Retinal pigment epithelial cell (primary cell): ENCODE results near the gene SS18L1.

Experiments used
- DNase-seq: peaks from one replicate; pipeline ENCODE4 v3.0.0-alpha.2; 2010; ENCODE audit warnings: low read depth
- H3K4me3 ChIP-seq: 2 replicates; pipeline ENCODE4 v1.5.1; 2011; ENCODE audit warnings: mild to moderate bottlenecking, low read length, control low read depth, moderate library complexity
- TF ChIP-seq, protein P1 (sequence below): conservative IDR thresholded peaks from 2 replicates; pipeline ENCODE4 v1.5.1; 2011; ENCODE audit warnings: low read depth, low read length, control low read depth, inconsistent platforms

The SS18L1 gene

DNA sequence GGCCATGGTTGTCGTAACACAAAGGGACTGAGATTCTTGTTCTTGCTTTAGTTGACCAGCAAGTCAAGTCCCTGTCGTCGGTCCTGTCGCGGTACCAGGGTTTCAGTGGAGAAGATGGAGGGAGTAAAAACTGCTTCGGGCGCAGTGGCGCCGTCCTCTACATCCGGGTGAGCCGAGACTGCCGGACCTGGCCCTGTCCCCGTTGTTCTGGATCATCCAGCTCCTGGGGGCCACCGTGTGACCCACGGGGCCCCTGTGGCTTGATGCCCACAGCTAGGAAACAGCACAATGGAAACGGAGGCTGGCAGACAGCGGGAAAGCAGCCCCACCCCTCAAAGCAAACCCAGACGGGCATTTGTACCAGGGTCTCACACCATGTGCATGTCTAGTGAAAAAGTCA is 54.2 kb downstream of the SS18L1 start:
- no peak for DNase-seq
- TF ChIP-seq, protein P1, sequence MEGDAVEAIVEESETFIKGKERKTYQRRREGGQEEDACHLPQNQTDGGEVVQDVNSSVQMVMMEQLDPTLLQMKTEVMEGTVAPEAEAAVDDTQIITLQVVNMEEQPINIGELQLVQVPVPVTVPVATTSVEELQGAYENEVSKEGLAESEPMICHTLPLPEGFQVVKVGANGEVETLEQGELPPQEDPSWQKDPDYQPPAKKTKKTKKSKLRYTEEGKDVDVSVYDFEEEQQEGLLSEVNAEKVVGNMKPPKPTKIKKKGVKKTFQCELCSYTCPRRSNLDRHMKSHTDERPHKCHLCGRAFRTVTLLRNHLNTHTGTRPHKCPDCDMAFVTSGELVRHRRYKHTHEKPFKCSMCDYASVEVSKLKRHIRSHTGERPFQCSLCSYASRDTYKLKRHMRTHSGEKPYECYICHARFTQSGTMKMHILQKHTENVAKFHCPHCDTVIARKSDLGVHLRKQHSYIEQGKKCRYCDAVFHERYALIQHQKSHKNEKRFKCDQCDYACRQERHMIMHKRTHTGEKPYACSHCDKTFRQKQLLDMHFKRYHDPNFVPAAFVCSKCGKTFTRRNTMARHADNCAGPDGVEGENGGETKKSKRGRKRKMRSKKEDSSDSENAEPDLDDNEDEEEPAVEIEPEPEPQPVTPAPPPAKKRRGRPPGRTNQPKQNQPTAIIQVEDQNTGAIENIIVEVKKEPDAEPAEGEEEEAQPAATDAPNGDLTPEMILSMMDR = no peak
- no peak overlapping the region for H3K4me3 ChIP-seq

DNA sequence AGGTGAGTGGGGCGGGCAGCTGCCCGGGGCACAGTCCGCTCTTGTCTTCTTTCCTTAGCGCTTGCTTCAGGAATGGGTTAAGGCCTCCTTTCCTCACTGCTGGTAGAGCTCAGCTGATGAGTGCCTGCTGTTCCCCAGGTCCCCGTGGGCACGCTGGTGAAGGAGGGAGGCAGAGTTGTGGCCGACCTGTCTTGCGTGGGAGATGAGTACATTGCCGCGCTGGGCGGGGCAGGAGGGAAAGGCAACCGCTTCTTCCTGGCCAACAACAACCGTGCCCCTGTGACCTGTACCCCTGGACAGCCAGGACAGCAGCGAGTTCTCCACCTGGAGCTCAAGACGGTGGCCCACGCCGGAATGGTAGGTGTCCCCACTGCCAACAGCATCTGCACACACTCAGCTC is 54.9 kb downstream of the SS18L1 start:
- H3K4me3 ChIP-seq = no peak overlapping the region
- TF ChIP-seq, protein P1 = no peak
- no peak for DNase-seq

DNA sequence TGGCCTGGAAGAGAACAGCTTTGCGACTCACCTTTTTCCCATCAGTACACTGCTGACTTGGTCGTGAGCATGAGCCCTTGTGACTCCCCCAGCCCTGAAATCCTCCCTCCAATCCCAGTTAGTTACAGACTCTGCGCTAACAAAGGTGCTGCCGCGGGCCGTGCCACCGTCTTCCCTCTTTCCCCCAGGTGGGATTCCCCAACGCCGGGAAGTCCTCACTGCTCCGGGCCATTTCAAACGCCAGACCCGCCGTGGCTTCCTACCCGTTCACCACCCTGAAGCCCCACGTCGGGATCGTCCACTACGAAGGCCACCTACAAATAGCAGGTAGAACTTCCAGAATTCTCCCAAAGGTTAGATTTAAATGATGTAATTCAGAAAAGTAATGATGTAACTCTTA is 55.4 kb downstream of the SS18L1 start:
- no peak overlapping the region for H3K4me3 ChIP-seq
- TF ChIP-seq, protein P1 = no peak
- no peak for DNase-seq

DNA sequence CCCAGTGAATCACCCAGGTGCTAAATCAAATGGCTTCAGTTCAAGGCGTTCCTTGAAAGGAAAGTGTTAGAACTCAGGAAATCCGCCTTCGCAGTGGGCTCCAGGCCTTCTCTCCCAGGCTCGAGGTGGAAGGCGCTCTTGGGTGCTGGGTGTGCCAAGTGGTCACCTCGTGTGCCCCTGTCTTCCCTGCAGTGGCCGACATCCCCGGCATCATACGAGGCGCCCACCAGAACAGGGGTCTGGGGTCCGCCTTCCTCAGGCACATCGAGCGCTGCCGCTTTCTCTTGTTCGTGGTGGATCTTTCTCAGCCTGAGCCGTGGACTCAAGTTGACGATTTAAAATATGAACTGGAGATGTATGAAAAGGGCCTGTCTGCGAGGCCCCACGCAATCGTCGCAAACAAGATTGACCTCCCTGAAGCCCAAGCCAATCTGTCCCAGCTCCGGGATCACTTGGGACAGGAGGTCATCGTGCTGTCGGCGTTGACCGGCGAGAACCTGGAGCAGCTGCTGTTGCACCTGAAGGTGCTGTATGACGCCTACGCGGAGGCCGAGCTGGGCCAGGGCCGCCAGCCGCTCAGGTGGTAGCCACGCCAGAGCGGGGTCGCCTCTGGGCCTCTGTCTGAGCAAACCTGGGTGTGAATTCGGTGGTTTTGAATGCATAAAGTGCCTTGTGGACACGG is 57.1 kb downstream of the SS18L1 start:
- DNase-seq = no peak
- no peak overlapping the region for H3K4me3 ChIP-seq

DNA sequence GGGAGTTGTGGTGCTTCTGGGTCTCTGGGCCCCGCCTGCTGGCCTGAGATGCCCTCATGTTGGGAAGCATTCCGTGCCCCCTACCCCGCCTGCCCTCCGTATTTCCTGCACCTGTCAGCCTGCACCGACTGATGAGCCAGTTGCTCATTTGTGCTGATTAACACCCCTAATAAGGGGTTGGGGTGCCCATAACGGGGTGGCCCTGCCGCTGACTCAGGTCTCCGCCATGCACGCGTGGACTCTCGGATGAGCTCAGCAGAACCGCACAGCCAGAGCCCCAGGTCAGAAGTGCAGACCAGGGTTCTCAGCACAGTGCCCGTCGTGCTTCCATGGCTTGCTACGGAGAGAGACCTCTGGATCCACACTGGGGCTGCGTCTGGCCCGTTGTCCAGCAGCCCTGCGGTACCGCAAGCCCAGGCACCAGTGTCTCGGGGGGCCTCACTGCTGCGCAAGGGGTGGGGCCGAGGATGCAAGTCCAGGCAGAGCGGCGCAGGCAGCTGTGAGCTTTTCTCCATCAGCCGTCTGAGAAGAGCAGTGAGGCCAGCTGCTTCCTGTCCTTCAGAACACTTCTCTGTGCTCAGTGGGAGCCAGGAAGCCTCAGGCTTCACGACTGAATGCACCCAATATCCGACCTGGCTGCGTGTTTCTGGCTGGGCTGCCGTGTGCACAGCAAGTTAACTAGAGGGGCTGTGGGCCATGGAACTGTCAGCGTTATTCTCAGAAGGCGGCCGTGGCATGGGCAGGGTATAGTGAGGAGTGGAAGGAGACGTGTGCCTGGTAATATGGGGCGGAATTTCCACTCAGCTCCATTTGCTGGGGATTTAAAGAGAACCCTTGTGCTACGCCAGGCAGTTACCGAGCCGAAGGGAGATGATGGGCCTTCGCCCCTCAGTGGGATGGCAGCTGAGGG is 57.9 kb downstream of the SS18L1 start:
- no peak overlapping the region for H3K4me3 ChIP-seq
- DNase-seq = no peak
- TF ChIP-seq, protein P1 = no peak

More for the DNA sequence above, 57.1 kb downstream of the SS18L1 start:
- TF ChIP-seq, protein P1 = no peak

DNA sequence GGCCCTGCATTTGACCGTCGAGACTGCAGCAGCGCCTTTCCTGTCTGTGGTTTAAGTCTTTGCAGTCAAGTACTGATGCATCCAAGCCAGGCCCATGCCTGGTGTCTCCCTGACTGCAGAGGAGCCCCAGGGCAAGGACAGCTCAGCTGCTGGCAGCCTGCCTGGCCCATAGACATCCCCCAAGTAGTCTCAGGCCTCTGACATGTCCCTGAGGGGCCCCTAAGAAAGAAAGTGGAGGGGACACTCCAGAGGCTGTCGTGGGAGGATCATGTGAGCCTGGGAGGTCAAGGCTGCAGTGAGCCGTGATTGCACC is 58.5 kb downstream of the SS18L1 start:
- DNase-seq = no peak
- TF ChIP-seq, protein P1 = no peak
- no peak overlapping the region for H3K4me3 ChIP-seq
